Endometrial microvascular endothelial cells (primary cell): ENCODE measurements around the gene PCDHB5. TPM values are rescaled to one million over a fixed set of nuclear protein-coding genes. Genes with fewer than 3 reads are reported as not detected.

Experiments
- total RNA-seq: library from RNA; depleted of rRNA; stranded (reverse); fragments of >200 nt; gene quantifications from one replicate; pipeline ENCODE4 v1.2.3, GENCODE V29; 2015; ENCODE audit errors: inconsistent ontology term

PCDHB5 gene
- total RNA-seq, 1 donor from 2014 or later: 1.4 TPM

Other genes starting within 250 kb of the PCDHB5 start
- gene PCDHAC1, start 208.9 kb upstream of the PCDHB5 start, total RNA-seq: not detected
- gene PCDHAC2, start 168.7 kb upstream of the PCDHB5 start, total RNA-seq: not detected
- not detected for gene PCDHB1, start 83.8 kb upstream of the PCDHB5 start, total RNA-seq
- 0.28 TPM for gene PCDHB2, start 40.6 kb upstream of the PCDHB5 start, total RNA-seq
- gene PCDHB3, start 34.7 kb upstream of the PCDHB5 start, total RNA-seq: 0.19 TPM
- 0.09 TPM for gene PCDHB4, start 13.4 kb upstream of the PCDHB5 start, total RNA-seq
- 0.28 TPM for gene PCDHB6, start 14.9 kb downstream of the PCDHB5 start, total RNA-seq
- gene PCDHB7, start 37.4 kb downstream of the PCDHB5 start, total RNA-seq: 1.2 TPM
- not detected for gene PCDHB8, start 42.6 kb downstream of the PCDHB5 start, total RNA-seq
- gene PCDHB16, start 47.2 kb downstream of the PCDHB5 start, total RNA-seq: 0.28 TPM
- not detected for gene PCDHB9, start 52.0 kb downstream of the PCDHB5 start, total RNA-seq
- gene PCDHB10, start 57.1 kb downstream of the PCDHB5 start, total RNA-seq: 0.19 TPM
- 0.19 TPM for gene PCDHB11, start 64.4 kb downstream of the PCDHB5 start, total RNA-seq
- gene PCDHB12, start 73.5 kb downstream of the PCDHB5 start, total RNA-seq: not detected
- gene PCDHB13, start 78.7 kb downstream of the PCDHB5 start, total RNA-seq: 0.65 TPM
- gene PCDHB14, start 88.1 kb downstream of the PCDHB5 start, total RNA-seq: 0.37 TPM
- gene PCDHB15, start 110.2 kb downstream of the PCDHB5 start, total RNA-seq: not detected
- 0.09 TPM for gene SLC25A2, start 168.8 kb downstream of the PCDHB5 start, total RNA-seq
- 45.0 TPM for gene TAF7, start 185.6 kb downstream of the PCDHB5 start, total RNA-seq
- gene PCDHGA1, start 195.3 kb downstream of the PCDHB5 start, total RNA-seq: 0.09 TPM
- 0.84 TPM for gene PCDHGA2, start 203.6 kb downstream of the PCDHB5 start, total RNA-seq
- gene PCDHGA3, start 208.6 kb downstream of the PCDHB5 start, total RNA-seq: 1.3 TPM
- 0.74 TPM for gene PCDHGB1, start 214.9 kb downstream of the PCDHB5 start, total RNA-seq
- gene PCDHGA4, start 219.8 kb downstream of the PCDHB5 start, total RNA-seq: 3.2 TPM
- 2.0 TPM for gene PCDHGB2, start 224.8 kb downstream of the PCDHB5 start, total RNA-seq
- gene PCDHGA5, start 229.0 kb downstream of the PCDHB5 start, total RNA-seq: 0.46 TPM
- gene PCDHGB3, start 235.0 kb downstream of the PCDHB5 start, total RNA-seq: 0.65 TPM
- gene PCDHGA6, start 238.7 kb downstream of the PCDHB5 start, total RNA-seq: 1.2 TPM
- gene PCDHGA7, start 247.5 kb downstream of the PCDHB5 start, total RNA-seq: 1.0 TPM